Measurements from ENCODE around the gene CYP4B1.

The CYP4B1 gene

DNA sequence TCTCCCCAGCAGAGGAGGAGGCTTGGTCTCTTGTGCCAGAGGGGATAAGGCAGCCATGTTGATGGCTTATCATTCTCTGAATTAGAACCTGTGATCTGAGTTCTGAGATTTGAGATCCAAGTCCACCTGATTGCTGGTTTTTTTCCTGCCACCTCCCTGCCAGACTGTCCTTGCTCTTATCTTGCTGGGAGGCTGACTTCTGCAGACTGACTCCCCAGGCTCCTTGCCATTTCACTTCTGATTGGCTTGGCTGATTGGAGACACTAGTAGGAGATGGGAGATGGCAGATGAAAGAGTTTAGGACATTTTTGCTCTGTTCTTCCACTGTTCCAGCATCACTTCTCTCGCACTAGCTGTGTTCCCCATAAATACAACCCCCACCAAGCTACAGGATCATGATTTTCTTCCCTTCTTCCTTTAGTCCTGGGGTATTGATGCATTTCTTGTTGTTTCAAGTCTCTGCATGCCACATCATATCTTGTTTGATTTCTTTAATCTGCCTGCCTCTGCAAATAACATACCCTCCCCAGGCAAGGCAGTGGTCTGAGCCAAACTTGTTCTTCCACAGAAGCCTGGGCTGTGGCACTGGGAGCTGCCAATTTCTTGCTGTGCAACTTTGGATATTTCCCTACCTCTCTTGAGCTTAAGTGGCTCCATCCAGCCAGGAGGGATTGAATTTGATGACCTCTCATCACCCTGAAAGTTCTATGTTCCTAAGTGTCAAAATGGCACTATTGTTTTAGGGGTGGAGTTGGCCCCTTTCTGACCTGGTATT lies 963 bp upstream of the CYP4B1 start:
- no peak overlapping the region for H3K27ac ChIP-seq
- TF ChIP-seq, protein P1, sequence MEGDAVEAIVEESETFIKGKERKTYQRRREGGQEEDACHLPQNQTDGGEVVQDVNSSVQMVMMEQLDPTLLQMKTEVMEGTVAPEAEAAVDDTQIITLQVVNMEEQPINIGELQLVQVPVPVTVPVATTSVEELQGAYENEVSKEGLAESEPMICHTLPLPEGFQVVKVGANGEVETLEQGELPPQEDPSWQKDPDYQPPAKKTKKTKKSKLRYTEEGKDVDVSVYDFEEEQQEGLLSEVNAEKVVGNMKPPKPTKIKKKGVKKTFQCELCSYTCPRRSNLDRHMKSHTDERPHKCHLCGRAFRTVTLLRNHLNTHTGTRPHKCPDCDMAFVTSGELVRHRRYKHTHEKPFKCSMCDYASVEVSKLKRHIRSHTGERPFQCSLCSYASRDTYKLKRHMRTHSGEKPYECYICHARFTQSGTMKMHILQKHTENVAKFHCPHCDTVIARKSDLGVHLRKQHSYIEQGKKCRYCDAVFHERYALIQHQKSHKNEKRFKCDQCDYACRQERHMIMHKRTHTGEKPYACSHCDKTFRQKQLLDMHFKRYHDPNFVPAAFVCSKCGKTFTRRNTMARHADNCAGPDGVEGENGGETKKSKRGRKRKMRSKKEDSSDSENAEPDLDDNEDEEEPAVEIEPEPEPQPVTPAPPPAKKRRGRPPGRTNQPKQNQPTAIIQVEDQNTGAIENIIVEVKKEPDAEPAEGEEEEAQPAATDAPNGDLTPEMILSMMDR (conservative IDR thresholded peaks at IDR 0.05), result no peak
- TF ChIP-seq ZFX (IDR thresholded peaks at IDR 0.05), result no peak

DNA sequence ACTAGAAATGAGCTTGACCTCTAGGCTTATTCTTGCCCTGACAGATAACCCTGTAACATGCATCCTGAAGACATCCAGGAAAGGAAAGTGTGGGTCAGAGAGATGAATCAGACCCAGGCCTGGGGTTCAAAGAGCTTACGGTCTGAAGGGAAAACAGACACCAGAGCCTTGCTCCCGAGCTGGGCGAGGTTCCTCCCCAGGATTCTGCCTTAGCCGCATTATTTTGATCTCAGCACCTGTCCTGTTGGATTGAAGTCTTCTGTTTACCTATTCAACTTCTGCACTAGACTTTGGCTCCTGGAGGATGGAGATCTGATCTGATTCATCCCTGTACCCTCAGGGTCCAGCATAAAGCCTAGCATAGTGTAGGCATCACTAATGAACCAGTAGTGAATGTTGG lies 1.9 kb downstream of the CYP4B1 start:
- TF ChIP-seq, protein P1 (conservative IDR thresholded peaks at IDR 0.05), result no peak
- TF ChIP-seq ZFX (IDR thresholded peaks at IDR 0.05), result no peak
- H3K27ac ChIP-seq, result no peak overlapping the region

DNA sequence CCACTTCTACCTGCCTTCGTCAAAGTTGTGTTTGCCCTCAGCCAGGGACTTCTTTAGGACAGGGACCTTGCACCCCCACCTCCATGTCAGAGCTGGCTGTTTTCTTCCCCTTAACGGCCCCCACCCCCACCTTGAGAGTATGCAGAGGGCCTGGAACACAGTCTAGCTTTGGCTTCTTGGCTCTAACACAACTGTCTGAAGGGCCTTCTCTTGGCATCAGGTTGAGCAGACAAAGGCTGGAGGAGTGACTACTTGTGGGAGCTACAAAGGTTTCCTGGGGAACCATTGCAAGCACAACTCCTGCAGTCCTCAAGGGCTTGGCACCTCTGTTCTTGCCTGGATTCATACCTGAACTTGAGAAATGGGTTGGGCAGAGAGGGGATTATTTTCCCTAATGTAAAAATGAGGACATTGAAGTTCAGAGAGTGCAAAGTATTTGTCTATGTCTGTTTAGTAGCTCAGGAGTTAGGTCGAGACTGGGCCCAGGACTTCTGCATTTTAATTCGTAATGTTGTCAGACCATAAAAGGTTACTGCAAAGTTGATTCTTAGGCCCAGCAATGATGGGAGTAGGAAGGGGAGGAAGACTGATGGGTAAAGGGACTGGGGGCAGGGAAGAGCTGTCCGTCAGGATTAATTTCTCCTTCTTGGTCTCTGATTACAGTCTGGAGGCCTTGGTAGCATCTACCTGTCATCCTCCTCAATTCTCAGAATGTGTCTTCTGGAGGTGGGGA lies 2.6 kb downstream of the CYP4B1 start:
- H3K27ac ChIP-seq, result no peak overlapping the region
- TF ChIP-seq ZFX (IDR thresholded peaks at IDR 0.05), result no peak
- TF ChIP-seq, protein P1 (conservative IDR thresholded peaks at IDR 0.05), result no peak

DNA sequence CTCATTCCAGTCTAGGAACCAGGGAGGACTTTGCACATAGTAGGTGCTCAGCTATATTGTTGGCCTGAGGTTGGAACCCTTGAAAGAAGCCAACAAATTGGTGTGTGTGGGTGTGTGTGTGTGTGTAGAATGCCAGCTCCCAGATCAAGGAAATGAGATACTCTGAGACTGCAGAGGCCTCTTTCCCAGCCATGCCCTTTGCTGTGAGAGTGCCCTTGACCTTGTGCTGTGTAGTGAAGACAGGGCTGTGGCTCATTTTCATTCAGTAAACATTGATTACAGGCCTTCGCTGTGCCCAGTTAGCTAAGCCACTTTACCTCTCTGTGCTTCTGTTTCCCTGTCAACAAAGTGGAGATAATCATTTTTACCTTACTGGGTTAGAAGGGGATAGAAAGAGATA lies 3.2 kb downstream of the CYP4B1 start:
- H3K27ac ChIP-seq, result no peak overlapping the region
- no peak for TF ChIP-seq ZFX (IDR thresholded peaks at IDR 0.05)
- TF ChIP-seq, protein P1 (conservative IDR thresholded peaks at IDR 0.05), result no peak

DNA sequence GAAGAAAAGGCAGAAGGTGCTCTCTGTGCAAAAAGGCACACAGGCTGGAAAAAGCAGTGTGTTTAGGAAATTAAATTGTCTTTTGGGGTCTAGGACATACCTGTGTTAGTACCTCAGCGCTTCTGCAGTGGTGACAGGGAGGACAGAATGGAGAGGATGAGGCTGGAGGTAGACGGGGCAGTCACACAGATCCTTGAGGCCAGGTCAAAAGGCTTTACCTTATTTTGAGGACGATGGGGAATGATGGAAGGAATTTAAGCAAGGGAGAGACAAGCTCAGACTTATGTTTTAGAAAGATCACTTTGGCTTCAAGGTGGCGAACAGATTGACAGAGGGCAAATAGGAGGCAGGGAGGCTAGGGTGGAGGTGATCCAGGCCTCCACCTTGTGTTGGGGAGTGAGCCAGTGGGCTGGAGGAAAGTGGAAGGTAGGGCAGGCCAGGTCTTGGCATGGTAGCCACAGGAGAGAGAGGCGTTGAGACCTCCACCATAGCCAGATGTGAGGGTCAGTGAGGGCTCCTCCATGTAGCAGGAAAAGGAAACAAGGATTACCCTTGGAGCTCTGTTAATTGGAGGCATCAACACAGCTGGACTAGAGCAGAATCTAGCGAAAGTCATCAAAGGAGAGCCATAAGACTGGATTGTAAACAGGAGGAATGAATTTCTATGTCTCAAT lies 4.2 kb downstream of the CYP4B1 start:
- H3K27ac ChIP-seq, result no peak overlapping the region
- TF ChIP-seq ZFX (IDR thresholded peaks at IDR 0.05), result no peak
- TF ChIP-seq, protein P1 (conservative IDR thresholded peaks at IDR 0.05), result no peak

DNA sequence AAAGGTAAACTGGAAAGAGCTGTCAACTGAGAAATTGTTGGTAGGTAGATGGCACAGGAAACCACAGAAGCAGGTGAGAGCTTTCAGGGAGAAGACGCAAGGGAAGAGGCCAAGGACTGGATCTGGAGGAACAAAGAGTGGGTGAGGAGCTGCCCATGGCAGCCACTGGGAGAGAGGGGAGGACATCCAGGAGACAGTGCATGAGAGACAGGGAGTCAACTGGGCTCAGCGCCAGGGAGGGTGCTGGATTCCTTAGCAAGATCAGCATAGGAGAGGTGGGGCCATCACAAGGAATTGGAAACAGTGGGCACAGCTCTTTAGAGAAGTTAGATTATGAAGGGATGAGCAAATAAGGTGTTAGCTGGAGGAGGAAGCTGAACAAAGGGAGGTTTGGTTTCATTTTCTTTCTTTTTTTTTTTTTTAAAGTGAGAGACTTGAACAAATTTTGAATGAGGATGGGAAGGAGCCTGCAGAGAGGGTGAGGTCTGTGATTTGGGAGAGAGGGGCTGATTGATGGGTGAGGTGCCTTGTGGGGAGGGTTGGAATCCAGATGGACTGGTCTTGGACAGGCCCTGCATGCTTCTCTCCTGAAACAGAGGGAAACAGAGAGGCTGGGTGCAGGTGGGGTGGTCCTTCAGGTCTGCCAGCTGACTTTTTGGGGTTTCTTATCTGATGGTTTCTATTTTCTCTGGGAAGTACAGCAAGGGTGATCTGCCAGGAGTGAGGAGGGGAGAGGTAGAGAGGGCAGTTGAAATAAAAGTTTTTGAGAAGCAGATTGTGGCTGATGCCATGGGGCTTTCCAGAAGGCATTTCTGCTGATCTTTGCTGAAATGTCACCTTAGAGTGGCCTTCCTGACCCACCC lies 5.4 kb downstream of the CYP4B1 start:
- no peak overlapping the region for H3K27ac ChIP-seq

More for the DNA sequence above, 5.4 kb downstream of the CYP4B1 start:
- TF ChIP-seq, protein P1 (conservative IDR thresholded peaks at IDR 0.05), result no peak
- no peak for TF ChIP-seq ZFX (IDR thresholded peaks at IDR 0.05)
